Gastroesophageal sphincter (tissue), 4 donors: Measurements from ENCODE around the gene PLA2G2F. TPM values are rescaled to one million over a fixed set of nuclear protein-coding genes. Genes with fewer than 3 reads are reported as not detected.
A peak's percentile ranks its signal among the peaks of the same experiment; 100 is the strongest.

Experiments used
- ATAC-seq: fragments of 150-250 bp; one replicate; pipeline ENCODE4 v1.9.1; 2016; ENCODE audit warnings: mild to moderate bottlenecking, moderate library complexity
- H3K27ac ChIP-seq, 4 donors: fragments of 200-600 bp; sonication (generic) in 3 of 4; 1 replicate in 3 of 4; 2 replicates in 1 of 4; pipeline ENCODE4 v1.5.1; 2016 to 2019
- H3K27me3 ChIP-seq: fragments of 200-600 bp; sonication (generic); one replicate; pipeline ENCODE4 v1.5.1; 2019
- H3K36me3 ChIP-seq, 2 donors: fragments of 200-600 bp; sonication (generic); one replicate each; pipeline ENCODE4 v1.5.1; 2019; ENCODE audit warnings: control low read depth in 1 of 2
- H3K4me1 ChIP-seq, 3 donors: fragments of 200-600 bp; sonication (generic); 1 replicate in 2 of 3; 2 replicates in 1 of 3; pipeline ENCODE4 v1.5.1; 2016 to 2019; ENCODE audit warnings: control low read depth in 2 of 3
- H3K4me3 ChIP-seq, 2 donors: fragments of 200-600 bp; sonication (generic); one replicate each; pipeline ENCODE4 v1.5.1; 2019; ENCODE audit warnings: mild to moderate bottlenecking in 1 of 2, moderate library complexity in 1 of 2
- H3K9me3 ChIP-seq, 3 donors: fragments of 200-600 bp; sonication (generic); one replicate each; pipeline ENCODE4 v1.5.1; 2017 to 2019; ENCODE audit warnings: control low read depth in 2 of 3
- EP300 ChIP-seq: sonication (generic); formaldehyde crosslinking; IDR thresholded peaks from one replicate; pipeline ENCODE4 v1.6.1; 2017; ENCODE audit warnings: antibody characterized with exemption, mild to moderate bottlenecking
- POLR2A ChIP-seq, 2 donors: fragments of 450-650 bp; IDR thresholded peaks; one replicate each; pipeline ENCODE4 v1.6.1; 2017; ENCODE audit warnings: antibody characterized with exemption in 2 of 2, mild to moderate bottlenecking in 2 of 2, moderate library complexity in 1 of 2
- POLR2AphosphoS5 ChIP-seq: sonication (generic); formaldehyde crosslinking; IDR thresholded peaks from one replicate; pipeline ENCODE4 v1.6.1; 2017; ENCODE audit warnings: antibody characterized with exemption
- WGBS, 2 donors: methylation state at CpG; one replicate each; pipeline ENCODE4 v1.1.5; 2018; ENCODE audit warnings: low coverage in 1 of 2; 5-methylcytosine and 5-hydroxymethylcytosine counted together
- total RNA-seq, 4 donors: library from RNA; depleted of rRNA; stranded (reverse); fragments of >200 nt; gene quantifications; one replicate each; pipeline ENCODE4 v1.1.0, GENCODE V29; 2016
- TF ChIP-seq, protein P1 (sequence below), 4 experiments: fragments of 200-600 bp in 2 of 4; fragments of 450-650 bp in 2 of 4; sonication (generic) in 1 of 4; IDR thresholded peaks; one replicate each; pipeline ENCODE4 v1.5.1; 2017 to 2019; ENCODE audit warnings: antibody characterized with exemption in 4 of 4, mild to moderate bottlenecking in 2 of 4, moderate library complexity in 2 of 4

PLA2G2F gene
- total RNA-seq, 4 donors from 2014 or later: not detected

GRCh38 chr1:20183616-20184271 is 44.6 kb downstream of the PLA2G2F start:
- ATAC-seq: no peak
- peak overlapping the region in 1 of 4 donors; percentile 93 for H3K27ac ChIP-seq
- peaks cover 0 to 60% (median 12%) of the 10 kb centered on the region in 3 donors for H3K4me1 ChIP-seq
- no peaks in the 10 kb centered on the region for H3K9me3 ChIP-seq
- no peaks in the 10 kb centered on the region for H3K27me3 ChIP-seq
- 60 to 76% methylated on average over 2 to 9 of the region's 13 CpGs for WGBS, 2 donors
- no peak overlapping the region for H3K4me3 ChIP-seq
- TF ChIP-seq, protein P1, sequence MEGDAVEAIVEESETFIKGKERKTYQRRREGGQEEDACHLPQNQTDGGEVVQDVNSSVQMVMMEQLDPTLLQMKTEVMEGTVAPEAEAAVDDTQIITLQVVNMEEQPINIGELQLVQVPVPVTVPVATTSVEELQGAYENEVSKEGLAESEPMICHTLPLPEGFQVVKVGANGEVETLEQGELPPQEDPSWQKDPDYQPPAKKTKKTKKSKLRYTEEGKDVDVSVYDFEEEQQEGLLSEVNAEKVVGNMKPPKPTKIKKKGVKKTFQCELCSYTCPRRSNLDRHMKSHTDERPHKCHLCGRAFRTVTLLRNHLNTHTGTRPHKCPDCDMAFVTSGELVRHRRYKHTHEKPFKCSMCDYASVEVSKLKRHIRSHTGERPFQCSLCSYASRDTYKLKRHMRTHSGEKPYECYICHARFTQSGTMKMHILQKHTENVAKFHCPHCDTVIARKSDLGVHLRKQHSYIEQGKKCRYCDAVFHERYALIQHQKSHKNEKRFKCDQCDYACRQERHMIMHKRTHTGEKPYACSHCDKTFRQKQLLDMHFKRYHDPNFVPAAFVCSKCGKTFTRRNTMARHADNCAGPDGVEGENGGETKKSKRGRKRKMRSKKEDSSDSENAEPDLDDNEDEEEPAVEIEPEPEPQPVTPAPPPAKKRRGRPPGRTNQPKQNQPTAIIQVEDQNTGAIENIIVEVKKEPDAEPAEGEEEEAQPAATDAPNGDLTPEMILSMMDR (IDR thresholded peaks at IDR 0.05): no peak
- TF ChIP-seq POLR2AphosphoS5: peak; percentile 23
- H3K36me3 ChIP-seq: no peaks in the 10 kb centered on the region

DNA sequence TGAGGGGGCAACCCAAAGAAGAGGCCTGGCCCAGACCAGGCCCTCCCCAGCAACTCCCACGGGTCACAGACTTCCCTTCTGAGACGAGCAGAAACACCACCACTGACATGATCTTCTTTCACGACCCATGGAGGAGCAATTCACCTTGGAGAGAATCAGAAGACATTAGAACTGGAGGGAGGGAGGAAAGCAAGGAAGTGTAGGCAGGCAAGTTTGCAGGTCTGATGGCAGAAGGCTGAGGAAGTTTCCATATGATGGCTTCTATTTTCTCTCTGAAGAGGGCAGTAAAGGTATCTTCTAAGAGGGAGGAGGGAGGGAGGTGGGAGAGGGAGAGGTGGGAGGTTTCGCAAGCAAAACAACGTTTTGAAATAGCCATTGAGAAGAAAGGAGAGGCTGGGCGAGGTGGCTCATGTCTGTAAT is 45.4 kb downstream of the PLA2G2F start:
- H3K4me3 ChIP-seq: no peak overlapping the region
- 64 to 74% methylated on average over 5 of the region's 6 CpGs for WGBS, 2 donors
- H3K27ac ChIP-seq: peak overlapping the region in 2 of 4 donors; percentile 91 to 93
- no peaks in the 10 kb centered on the region for H3K27me3 ChIP-seq
- H3K9me3 ChIP-seq: no peaks in the 10 kb centered on the region
- no peak for ATAC-seq
- H3K4me1 ChIP-seq: peaks cover 0 to 60% (median 8%) of the 10 kb centered on the region in 3 donors
- H3K36me3 ChIP-seq: no peaks in the 10 kb centered on the region
- TF ChIP-seq POLR2A (IDR thresholded peaks at IDR 0.05) (no peak), POLR2AphosphoS5 (no peak), EP300 (no peak)
- TF ChIP-seq, protein P1 (IDR thresholded peaks at IDR 0.05): no peak

DNA sequence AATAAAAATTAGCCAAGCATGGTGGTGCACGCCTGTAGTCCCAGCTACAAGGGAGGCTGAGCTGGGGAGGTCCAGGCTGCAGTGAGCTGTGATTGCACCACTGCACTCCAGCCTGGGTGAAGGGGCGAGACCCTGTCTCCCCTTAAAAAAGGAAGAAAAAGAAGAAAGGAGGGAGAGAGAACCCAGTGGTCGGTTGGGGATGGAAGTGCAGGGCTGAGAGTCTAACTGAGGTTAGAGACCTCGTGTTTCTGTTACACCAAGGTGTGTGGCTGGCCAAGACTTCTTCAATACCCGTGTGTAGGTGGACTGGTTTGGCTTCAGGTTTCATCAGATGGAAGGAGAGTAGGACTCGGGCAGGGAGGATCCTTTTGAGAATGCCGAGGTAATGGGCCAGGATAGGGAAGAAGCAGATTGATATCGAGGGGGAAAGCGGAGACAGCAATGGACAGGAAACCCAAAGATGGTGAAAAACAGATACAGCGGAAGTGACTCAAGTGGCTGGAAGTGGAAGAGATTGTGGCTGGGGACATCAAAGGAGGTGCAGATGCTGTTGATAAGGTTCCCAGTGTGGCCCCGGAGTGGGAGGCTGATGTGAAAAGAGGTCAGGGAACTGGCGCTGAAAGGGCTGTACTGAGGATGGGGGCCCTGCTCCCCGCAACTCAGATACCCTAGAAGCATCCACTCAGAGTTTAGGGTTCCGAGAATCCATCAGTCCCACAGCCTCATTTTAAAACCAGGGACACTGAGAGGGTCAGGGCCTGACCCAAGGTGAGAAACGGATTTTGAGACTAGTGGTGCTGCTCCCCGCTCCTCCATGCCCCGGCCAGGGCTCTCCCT is 46.1 kb downstream of the PLA2G2F start:
- peak overlapping the region; percentile 74 to 93 (median 88) for H3K27ac ChIP-seq
- peak overlapping the region; percentile 68 to 80 for H3K4me3 ChIP-seq
- TF ChIP-seq POLR2A (IDR thresholded peaks at IDR 0.05) (no peak), POLR2AphosphoS5 (no peak), EP300 (no peak)
- TF ChIP-seq, protein P1 (IDR thresholded peaks at IDR 0.05): no peak
- 58 to 81% methylated on average over 3 to 16 of the region's 17 CpGs for WGBS, 2 donors
- H3K36me3 ChIP-seq: no peaks in the 10 kb centered on the region
- no peaks in the 10 kb centered on the region for H3K27me3 ChIP-seq
- H3K4me1 ChIP-seq: peaks cover 0 to 61% (median 8%) of the 10 kb centered on the region in 3 donors
- peak; percentile 22 for ATAC-seq
- no peaks in the 10 kb centered on the region for H3K9me3 ChIP-seq

- peaks cover 0 to 4% of the 10 kb centered on the region in 2 donors for H3K36me3 ChIP-seq
- peaks cover 0 to 66% (median 8%) of the 10 kb centered on the region in 3 donors for H3K4me1 ChIP-seq
- peak within 1 kb of the TSS; percentile 68 to 80 for H3K4me3 ChIP-seq
- no peaks in the 10 kb centered on the region for H3K9me3 ChIP-seq
- peak within 1 kb of the TSS; percentile 74 to 93 (median 88) for H3K27ac ChIP-seq
- H3K27me3 ChIP-seq: no peaks in the 10 kb centered on the region
- WGBS, 2 donors: 0 to 1% methylated on average over 1 to 11 of the region's 52 CpGs
- TF ChIP-seq POLR2AphosphoS5 (peak; percentile 78), POLR2A (IDR thresholded peaks at IDR 0.05) (peak; percentile 0 to 47), EP300 (no peak)
- TF ChIP-seq, protein P1 (IDR thresholded peaks at IDR 0.05): no peak
- peak; percentile 81 for ATAC-seq
These were observed 47.0 kb downstream of the PLA2G2F start, which contains the start of the genes PLA2G2C and UBXN10 for GRCh38 chr1:20185834-20186782. Gene PLA2G2C, minus strand, starts transcription at chr1:20186518. Its CDS starts 9,155 bp downstream, at chr1:20177363. Gene UBXN10, plus strand, starts transcription at chr1:20186096. Its CDS starts 4,466 bp downstream, at chr1:20190562.
